GM23248 (cell line): ENCODE measurements around the gene MUC13. TPM values are rescaled to one million over a fixed set of nuclear protein-coding genes. Genes with fewer than 3 reads are reported as not detected.

ENCODE experiments used
- DNase-seq: peaks from one replicate; pipeline ENCODE4 v3.0.0-alpha.2; 2015
- H2AFZ ChIP-seq: fragments of 200-600 bp; sonication (generic); 2 replicates; pipeline ENCODE4 v1.6.1; 2016; ENCODE audit warnings: antibody characterized with exemption
- H3F3A ChIP-seq: fragments of 200-600 bp; sonication (generic); 2 replicates; pipeline ENCODE4 v1.6.1; 2016; ENCODE audit warnings: mild to moderate bottlenecking, antibody characterized with exemption, mixed run types; ENCODE audit not compliant: insufficient read depth
- H3K27ac ChIP-seq: fragments of 200-600 bp; sonication (generic); 2 replicates; pipeline ENCODE4 v1.5.1; 2016; ENCODE audit warnings: mild to moderate bottlenecking
- H3K27me3 ChIP-seq: fragments of 200-600 bp; sonication (generic); replicated peaks from 2 replicates; pipeline ENCODE4 v1.6.1; 2016; ENCODE audit warnings: mild to moderate bottlenecking; ENCODE audit not compliant: insufficient read depth
- H3K36me3 ChIP-seq: fragments of 200-600 bp; sonication (generic); 2 replicates; pipeline ENCODE4 v1.6.1; 2016; ENCODE audit warnings: low read depth, mild to moderate bottlenecking
- H3K4me1 ChIP-seq: fragments of 200-600 bp; sonication (generic); 2 replicates; pipeline ENCODE4 v1.6.1; 2016; ENCODE audit warnings: mild to moderate bottlenecking; ENCODE audit not compliant: insufficient read depth
- H3K4me2 ChIP-seq: fragments of 200-600 bp; sonication (generic); one replicate; pipeline ENCODE4 v1.6.1; 2016; ENCODE audit warnings: mild to moderate bottlenecking; ENCODE audit not compliant: unreplicated experiment
- H3K4me3 ChIP-seq: fragments of 200-600 bp; sonication (generic); 2 replicates; pipeline ENCODE4 v1.5.1; 2016; ENCODE audit warnings: mild to moderate bottlenecking
- H3K79me2 ChIP-seq: fragments of 200-600 bp; sonication (generic); 2 replicates; pipeline ENCODE4 v1.6.1; 2016; ENCODE audit warnings: mild to moderate bottlenecking; ENCODE audit not compliant: insufficient read depth
- H3K9ac ChIP-seq: fragments of 200-600 bp; sonication (generic); 2 replicates; pipeline ENCODE4 v1.6.1; 2016; ENCODE audit warnings: mild to moderate bottlenecking
- H3K9me2 ChIP-seq: fragments of 200-600 bp; sonication (generic); 2 replicates; pipeline ENCODE4 v1.6.1; 2016; ENCODE audit warnings: mixed run types, mild to moderate bottlenecking, moderate library complexity; ENCODE audit not compliant: insufficient read depth
- H3K9me3 ChIP-seq: fragments of 200-600 bp; sonication (generic); one replicate; pipeline ENCODE4 v1.6.1; 2017; ENCODE audit warnings: low read depth
- H4K20me1 ChIP-seq: fragments of 200-600 bp; sonication (generic); 2 replicates; pipeline ENCODE4 v1.6.0; 2016; ENCODE audit not compliant: insufficient read depth
- EZH2 ChIP-seq: fragments of 200-600 bp; sonication (generic); IDR thresholded peaks from 2 replicates; pipeline ENCODE4 v1.6.1; 2018; ENCODE audit warnings: antibody characterized with exemption, mild to moderate bottlenecking; ENCODE audit not compliant: insufficient read depth, poor library complexity, severe bottlenecking
- EZH2phosphoT487 ChIP-seq: fragments of 200-600 bp; sonication (generic); IDR thresholded peaks from 2 replicates; pipeline ENCODE4 v1.6.1; 2018; ENCODE audit warnings: antibody characterized with exemption, moderate library complexity, mild to moderate bottlenecking, low read depth; ENCODE audit not compliant: insufficient read depth
- WGBS, 2 experiments: methylation state at CpG; one replicate each; pipeline ENCODE4 v1.1.6; 2015 to 2017; ENCODE audit warnings: low lambda C conversion rate in 2 of 2, low coverage in 1 of 2; ENCODE audit errors: missing lambda C conversion rate in 2 of 2; 5-methylcytosine and 5-hydroxymethylcytosine counted together
- in situ Hi-C: fragments of 300-500 bp; cut with MboI; formaldehyde crosslinking; loops from 2 replicates; pipeline ENCODE4 v1.15.0; 2020
- polyA plus RNA-seq: library from polyadenylated mRNA; unstranded; fragments of >200 nt; fragmentation: Nextera tagmentation; extraction: Ambion mirVana; gene quantifications from 2 replicates; pipeline ENCODE4 v1.2.1, GENCODE V29; 2016
- total RNA-seq: library from RNA; depleted of rRNA; stranded (reverse); fragments of >200 nt; shearing (Covaris generic); gene quantifications from 2 replicates; pipeline ENCODE4 v1.2.3, GENCODE V29; 2014

Gene MUC13
- total and polyA plus RNA-seq, 2 experiments from 2014 or later: 0.18 to 0.32 TPM

GRCh38 chr3:124974691-124975090 lies 40.1 kb upstream of the MUC13 start:
- Histone ChIP-seq H3F3A (peaks cover 74% of the 10 kb centered on the region), H4K20me1 (no peaks in the 10 kb centered on the region), H3K9me3 (no peaks in the 10 kb centered on the region), H3K79me2 (0 out of 2 replicates have a peak, but pooled peaks cover 4% of the 10 kb centered on the region), H3K36me3 (peaks cover 94% of the 10 kb centered on the region), H3K27ac (no peak overlapping the region), H3K27me3 (no peaks in the 10 kb centered on the region), H3K9me2 (no peaks in the 10 kb centered on the region), H3K4me3 (no peak overlapping the region), H3K9ac (no peak overlapping the region), H3K4me2 (no peak overlapping the region), H2AFZ (no peak overlapping the region), H3K4me1 (no peaks in the 10 kb centered on the region)
- no peak for TF ChIP-seq EZH2phosphoT487
- no peak for TF ChIP-seq EZH2
- 100% methylated on average over 2 of the region's 2 CpGs for WGBS, 2 experiments
- in situ Hi-C loops: no loop called here
- no peak for DNase-seq

GRCh38 chr3:124973290-124973689 lies 38.7 kb upstream of the MUC13 start:
- in situ Hi-C loops: no loop called here
- Histone ChIP-seq H3K9ac (no peak overlapping the region), H3K4me3 (no peak overlapping the region), H3K9me3 (no peaks in the 10 kb centered on the region), H3K27me3 (no peaks in the 10 kb centered on the region), H3K27ac (no peak overlapping the region), H3F3A (peaks cover 75% of the 10 kb centered on the region), H4K20me1 (no peaks in the 10 kb centered on the region), H3K4me1 (no peaks in the 10 kb centered on the region), H3K79me2 (no peaks in the 10 kb centered on the region), H2AFZ (no peak overlapping the region), H3K9me2 (no peaks in the 10 kb centered on the region), H3K36me3 (peaks cover 96% of the 10 kb centered on the region), H3K4me2 (no peak overlapping the region)
- TF ChIP-seq EZH2phosphoT487 (no peak), EZH2 (no peak)
- no peak for DNase-seq

GRCh38 chr3:124972457-124972856 lies 37.9 kb upstream of the MUC13 start:
- no peak for DNase-seq
- no peak overlapping the region for H3K4me3 ChIP-seq
- H3K4me1 ChIP-seq: no peaks in the 10 kb centered on the region
- WGBS, 2 experiments: 95 to 96% methylated on average over 3 of the region's 3 CpGs
- H4K20me1 ChIP-seq: no peaks in the 10 kb centered on the region
- H3K27me3 ChIP-seq: no peaks in the 10 kb centered on the region
- H3F3A ChIP-seq: peaks cover 77% of the 10 kb centered on the region
- in situ Hi-C loops: no loop called here
- H3K9me2 ChIP-seq: no peaks in the 10 kb centered on the region
- H3K79me2 ChIP-seq: no peaks in the 10 kb centered on the region
- TF ChIP-seq EZH2 (no peak), EZH2phosphoT487 (no peak)
- H3K9ac ChIP-seq: no peak overlapping the region
- no peaks in the 10 kb centered on the region for H3K9me3 ChIP-seq
- peaks cover 96% of the 10 kb centered on the region for H3K36me3 ChIP-seq
- no peak overlapping the region for H3K4me2 ChIP-seq
- H3K27ac ChIP-seq: no peak overlapping the region
- no peak overlapping the region for H2AFZ ChIP-seq

- Histone ChIP-seq H3K36me3 (peaks cover 91% of the 10 kb centered on the region), H3K9me3 (no peaks in the 10 kb centered on the region), H3K4me2 (no peak overlapping the region), H2AFZ (no peak overlapping the region), H3K4me3 (no peak overlapping the region), H3K79me2 (no peaks in the 10 kb centered on the region), H3K27me3 (no peaks in the 10 kb centered on the region), H3K4me1 (peaks cover 6% of the 10 kb centered on the region), H3K9me2 (no peaks in the 10 kb centered on the region), H3F3A (peaks cover 80% of the 10 kb centered on the region), H3K27ac (no peak overlapping the region), H3K9ac (no peak overlapping the region), H4K20me1 (no peaks in the 10 kb centered on the region)
- 95% methylated on average over 18 of the region's 18 CpGs for WGBS, 2 experiments
- no peak for DNase-seq
- TF ChIP-seq EZH2 (no peak), EZH2phosphoT487 (no peak)
- in situ Hi-C loops: no loop called here
Measured at GRCh38 chr3:124969963-124970722, 35.6 kb upstream of the MUC13 start.
